Regular cardiac myocyte (primary cell): ENCODE measurements around the gene ZNF502. TPM values are rescaled to one million over a fixed set of nuclear protein-coding genes. Genes with fewer than 3 reads are reported as not detected.

Source experiments
- total RNA-seq: library from RNA; depleted of rRNA; stranded (reverse); fragments of >200 nt; gene quantifications from 2 replicates; pipeline ENCODE4 v1.2.3, GENCODE V29; 2014

Gene ZNF502
- total RNA-seq: 4.0 and 5.9 TPM in 2 replicates

GRCh38 chr3:44712455-44713075 is at the start of gene ZNF502:
TSS of gene ZNF502 (plus strand) at chr3:44712660. CDS start at chr3:44720262, 7,602 bp downstream.

GRCh38 chr3:44729384-44729910 is 17.0 kb downstream of the ZNF502 start, which contains the start of gene ZNF501:
TSS of gene ZNF501 (plus strand) at chr3:44729635. CDS start at chr3:44734422, 4,787 bp downstream.

GRCh38 chr3:44761424-44762169 is 49.1 kb downstream of the ZNF502 start, which contains the start of the genes KIAA1143 and KIF15:
TSS of gene KIAA1143 (minus strand) at chr3:44761619. CDS start at chr3:44761602, 17 bp downstream.
TSS of gene KIF15 (plus strand) at chr3:44761794. CDS start at chr3:44761866, 72 bp downstream.

Other genes starting within 250 kb of the ZNF502 start
- 6.8 and 8.4 TPM in 2 replicates for gene ZNF445, start 235.0 kb upstream of the ZNF502 start, total RNA-seq
- 5.2 and 7.0 TPM in 2 replicates for gene ZKSCAN7, start 157.5 kb upstream of the ZNF502 start, total RNA-seq
- gene ZNF660, start 127.7 kb upstream of the ZNF502 start, total RNA-seq: 0.77 and 3.1 TPM in 2 replicates
- 16.9 and 17.8 TPM in 2 replicates for gene ZNF197, start 87.6 kb upstream of the ZNF502 start, total RNA-seq
- gene ZNF35, start 63.9 kb upstream of the ZNF502 start, total RNA-seq: 9.9 and 12.1 TPM in 2 replicates
- 4.5 and 5.2 TPM in 2 replicates for gene ZNF501, start 17.0 kb downstream of the ZNF502 start, total RNA-seq
- 16.9 and 22.0 TPM in 2 replicates for gene KIAA1143, start 49.0 kb downstream of the ZNF502 start, total RNA-seq
- 3.1 and 19.0 TPM in 2 replicates for gene KIF15, start 49.1 kb downstream of the ZNF502 start, total RNA-seq
- gene TMEM42, start 149.3 kb downstream of the ZNF502 start, total RNA-seq: 13.8 and 18.3 TPM in 2 replicates
- not detected in 2 replicates for gene TGM4, start 161.9 kb downstream of the ZNF502 start, total RNA-seq